NCI-H446 treated with DMSO at 0.1 percent for 48 hours (cell line): ENCODE results near the gene CRADD.
A peak's percentile ranks its signal among the peaks of the same experiment; 100 is the strongest.
"Not testable (repeated sequence)": the region's sequence is repeated elsewhere in the genome, so short reads cannot be mapped to it uniquely, and the experiment has no call there.

Experiments used
- DNase-seq: peaks from one replicate; lab custom pipeline; 2025; lab: John Stamatoyannopoulos, UW

The CRADD gene

GRCh38 chr12:93677195-93678064, at the start of gene CRADD:
Gene CRADD (plus strand): TSS chr12:93677375.
- peak; percentile 99 for DNase-seq

DNA sequence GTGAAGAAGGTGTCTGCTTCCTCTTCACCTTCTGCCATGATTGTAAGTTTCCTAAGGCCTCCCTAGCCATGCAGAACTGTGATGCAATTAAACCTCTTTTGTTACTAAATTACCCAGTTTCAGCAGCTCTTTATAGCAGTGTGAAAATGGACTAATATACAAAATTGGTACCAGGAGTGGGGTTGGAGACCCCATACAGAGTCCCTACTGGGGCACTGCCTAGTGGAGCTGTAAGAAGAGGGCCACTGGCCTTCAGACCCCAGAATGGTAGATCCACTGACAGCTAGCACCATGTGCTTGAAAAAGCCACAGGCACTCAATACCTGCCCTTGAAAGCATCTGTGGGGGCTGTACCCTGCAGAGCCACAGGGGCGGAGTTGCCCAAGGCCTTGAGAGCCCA, 44.8 kb upstream of the CRADD start:
- no peak for DNase-seq

DNA sequence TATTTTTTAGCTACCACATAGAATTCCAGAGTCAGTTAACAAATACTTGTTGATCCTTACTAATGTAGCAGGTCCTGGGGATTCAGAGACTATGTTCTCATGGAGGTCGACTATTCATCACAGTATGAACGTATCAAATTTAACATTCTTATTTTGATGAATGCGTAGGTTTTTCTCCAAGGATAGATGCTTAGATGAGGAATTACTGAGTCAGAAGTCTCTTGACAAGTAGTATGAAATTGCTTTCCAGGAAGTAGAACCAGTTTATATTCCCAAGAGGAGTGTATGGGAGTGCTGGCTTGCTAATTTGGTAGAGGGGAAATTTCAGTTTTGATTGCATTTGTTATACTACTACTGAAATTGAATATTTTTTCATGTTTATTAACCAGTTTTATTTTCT, 42.8 kb upstream of the CRADD start:
- DNase-seq: no peak

GRCh38 chr12:93636708-93637107, 40.5 kb upstream of the CRADD start:
- DNase-seq: no peak

GRCh38 chr12:93638095-93638494, 39.1 kb upstream of the CRADD start:
- DNase-seq: no peak

- DNase-seq: no peak
These were observed 38.2 kb upstream of the CRADD start for GRCh38 chr12:93638954-93639353.

- DNase-seq: no peak
These were observed 37.8 kb upstream of the CRADD start for GRCh38 chr12:93639406-93639805.

DNA sequence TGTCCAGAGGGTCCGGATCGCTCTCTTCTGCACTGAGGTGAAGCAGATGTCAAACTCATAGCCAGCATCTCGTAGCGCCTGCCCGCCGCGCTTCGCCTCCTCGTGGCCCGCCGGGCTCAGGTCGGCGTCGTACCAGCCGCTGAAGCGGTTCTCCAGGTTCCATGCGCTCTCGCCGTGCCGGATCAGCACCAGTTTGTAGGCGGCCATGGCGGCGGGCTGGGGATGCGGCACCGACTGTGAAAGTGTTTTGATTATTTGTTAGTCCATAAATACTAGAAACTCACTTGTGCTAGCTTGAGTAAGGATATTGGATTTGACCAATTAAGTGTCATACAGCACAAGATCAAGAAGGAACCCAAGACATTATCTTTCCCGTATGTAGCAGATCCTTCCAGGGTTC, 35.8 kb upstream of the CRADD start:
- DNase-seq: not testable (repeated sequence)

- DNase-seq: no peak
These were observed 34.4 kb upstream of the CRADD start for GRCh38 chr12:93642751-93643150.

DNA sequence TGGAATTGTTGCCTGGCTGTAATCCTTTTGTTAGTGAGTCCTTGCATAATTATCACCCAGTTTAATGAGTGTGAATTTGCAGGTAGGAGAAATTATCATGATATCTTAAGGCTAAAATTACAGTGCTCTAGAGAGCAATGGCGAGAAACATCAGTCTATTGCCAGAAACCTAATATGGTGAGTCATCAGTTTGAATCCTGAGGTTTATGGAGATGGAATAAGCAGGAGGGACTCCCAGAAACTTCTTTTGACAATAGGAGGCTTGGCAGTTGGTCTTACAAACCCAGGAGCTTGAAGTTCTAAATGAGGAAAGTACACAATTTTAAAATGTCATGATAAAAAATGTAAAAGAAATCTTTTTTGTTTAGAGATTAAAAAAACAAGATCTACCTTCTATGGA, 31.5 kb upstream of the CRADD start:
- no peak for DNase-seq

DNA sequence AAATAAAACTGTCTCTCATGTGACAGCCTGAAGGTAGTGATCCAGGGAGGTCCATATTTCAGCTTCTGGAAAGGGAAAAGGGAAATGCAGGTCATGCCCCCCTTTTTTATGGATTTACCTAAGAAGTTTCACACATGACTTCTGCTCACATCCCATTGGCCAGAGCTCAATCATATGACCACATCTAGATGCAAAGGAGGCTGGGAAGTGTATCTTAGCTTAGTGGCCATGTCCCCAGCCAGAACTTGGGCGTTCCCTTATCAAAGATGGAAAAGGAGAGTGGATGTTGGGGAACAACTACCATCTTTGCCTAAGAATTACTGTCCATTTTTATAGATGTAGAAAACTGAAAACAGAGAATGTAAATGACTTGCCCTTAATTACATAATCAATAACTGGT, 26.5 kb upstream of the CRADD start:
- no peak for DNase-seq

- DNase-seq: no peak
These were observed 24.1 kb upstream of the CRADD start for GRCh38 chr12:93653079-93653478.

GRCh38 chr12:93653712-93654111, 23.5 kb upstream of the CRADD start:
- no peak for DNase-seq

DNA sequence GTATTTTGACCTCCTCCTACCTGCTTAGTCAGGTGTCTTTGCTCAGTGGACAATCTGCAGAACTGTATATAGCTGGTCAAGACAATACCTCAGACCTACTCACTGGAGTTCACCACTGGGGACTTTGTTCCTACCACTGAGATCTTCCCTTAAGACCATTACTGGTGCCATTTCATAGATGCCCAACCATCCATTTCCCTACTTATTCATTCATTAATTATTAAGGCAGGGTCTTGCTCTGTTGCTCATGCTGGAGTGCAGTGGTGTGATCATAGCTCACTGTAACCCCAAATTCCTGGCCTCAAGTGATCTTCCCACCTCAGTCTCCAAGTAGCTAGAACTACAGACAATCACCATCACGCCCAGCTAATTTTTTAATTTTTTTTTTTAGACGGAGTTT, 22.8 kb upstream of the CRADD start:
- no peak for DNase-seq

- no peak for DNase-seq
These were observed 20.1 kb upstream of the CRADD start for GRCh38 chr12:93657071-93657470.

GRCh38 chr12:93661021-93661420, 16.2 kb upstream of the CRADD start:
- DNase-seq: no peak

GRCh38 chr12:93663006-93663728, 14.0 kb upstream of the CRADD start:
- no peak for DNase-seq

DNA sequence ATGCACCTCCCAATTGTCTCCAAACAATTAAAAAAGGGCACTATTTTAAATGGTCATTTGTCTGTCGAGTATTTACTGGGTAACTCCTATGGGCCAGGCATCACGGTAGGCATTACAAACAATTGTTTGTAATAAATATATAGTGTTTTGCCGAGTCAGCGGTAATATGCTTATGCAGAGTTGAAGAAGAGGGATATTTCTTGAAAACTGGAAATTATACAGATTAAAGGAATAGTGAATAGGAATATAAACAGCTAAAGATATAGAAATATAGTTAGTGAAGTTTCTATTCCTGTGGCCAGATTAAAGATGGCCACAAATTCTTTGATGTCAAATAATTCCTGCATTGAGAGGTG, 13.5 kb upstream of the CRADD start:
- no peak for DNase-seq

DNA sequence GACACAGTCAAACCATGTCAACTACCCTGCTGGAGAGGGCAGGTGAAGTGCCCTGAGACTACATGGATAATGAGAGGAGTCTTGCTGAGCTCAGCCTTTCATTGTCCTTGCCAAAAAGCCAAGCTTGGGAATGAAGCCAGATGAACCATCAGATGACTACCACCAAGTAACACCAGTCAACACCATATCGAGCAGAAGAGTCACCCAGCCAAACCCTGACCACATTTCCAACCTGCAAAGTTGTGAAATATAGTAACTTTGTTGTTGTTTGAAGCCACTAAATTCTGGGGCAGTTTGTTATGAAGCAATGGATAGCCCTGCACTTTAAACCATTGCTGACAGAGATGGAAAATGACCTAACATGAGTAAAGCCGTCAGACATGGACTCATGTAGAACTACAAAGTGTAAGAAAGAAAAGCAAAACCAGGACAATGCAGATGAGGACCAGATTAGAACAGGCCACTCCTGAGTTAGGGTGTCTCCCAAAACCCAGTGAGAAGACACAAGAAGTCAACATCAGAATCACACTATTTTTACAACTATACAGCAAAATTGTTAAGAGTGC, 12.5 kb upstream of the CRADD start:
- DNase-seq: no peak

GRCh38 chr12:93667672-93668071, 9.5 kb upstream of the CRADD start:
- no peak for DNase-seq

DNA sequence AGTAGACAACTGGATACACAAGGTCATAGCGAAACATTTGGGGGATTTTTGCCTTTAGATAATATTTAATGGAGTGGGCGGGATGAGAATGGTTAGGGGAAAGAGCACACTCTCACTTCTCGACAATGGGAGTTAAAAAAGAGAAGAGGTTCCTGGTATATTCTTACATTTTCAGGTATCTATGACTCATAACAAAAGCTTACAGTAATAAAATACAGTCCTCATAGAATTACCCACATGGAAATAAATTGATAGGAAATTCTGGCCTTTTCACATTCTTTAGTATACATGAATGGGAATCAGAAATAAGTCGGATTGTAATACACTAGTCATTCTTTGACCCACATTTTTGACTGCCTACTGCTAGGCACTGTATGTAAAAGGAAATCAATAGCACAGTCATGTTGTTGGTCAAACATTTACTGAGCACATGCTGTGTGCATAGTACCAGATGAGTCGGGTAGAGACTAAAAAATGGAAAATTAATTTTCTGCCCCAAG, 8.2 kb upstream of the CRADD start:
- no peak for DNase-seq

DNA sequence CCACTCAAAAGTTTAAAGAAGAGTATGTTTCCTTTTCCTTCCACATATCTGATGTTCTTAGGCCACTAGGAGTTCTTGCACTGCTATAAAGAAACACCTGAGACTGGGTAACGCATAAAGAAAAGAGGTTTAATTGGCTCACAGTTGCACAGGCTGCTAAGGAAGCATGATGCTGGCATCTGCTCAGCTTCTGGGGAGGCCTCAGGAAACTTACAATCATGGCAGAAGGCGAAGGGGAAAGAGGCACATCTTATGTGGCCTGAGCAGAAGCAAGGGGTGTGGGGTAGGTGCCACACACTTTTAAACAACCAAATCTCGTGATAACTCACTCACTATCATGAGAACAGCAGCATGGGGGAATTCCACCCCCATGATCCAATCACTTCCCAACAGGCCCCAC, 7.7 kb upstream of the CRADD start:
- DNase-seq: no peak

DNA sequence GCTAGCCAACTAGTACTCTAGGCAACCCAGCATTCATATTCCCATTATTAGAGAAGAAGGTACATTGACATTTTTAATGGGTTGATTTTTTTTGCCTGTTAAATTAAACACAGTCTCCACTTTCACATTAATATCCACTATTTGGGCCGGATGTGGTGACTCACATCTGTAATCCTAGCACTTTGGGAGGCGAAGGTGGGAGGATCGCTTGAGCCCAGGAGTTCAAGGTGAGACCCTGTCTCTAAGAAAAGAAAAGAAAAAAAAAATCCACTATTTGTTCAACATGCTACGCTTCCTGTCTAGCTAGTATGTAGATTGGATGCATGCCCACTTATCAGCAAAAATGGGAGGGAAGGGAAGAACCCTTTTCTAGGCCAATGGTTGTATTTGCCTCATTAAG, 7.1 kb upstream of the CRADD start:
- no peak for DNase-seq
